ENCODE data around the gene CTTN.
"Not testable (repeated sequence)": the region's sequence is repeated elsewhere in the genome, so short reads cannot be mapped to it uniquely, and the experiment has no call there.

The CTTN gene

DNA sequence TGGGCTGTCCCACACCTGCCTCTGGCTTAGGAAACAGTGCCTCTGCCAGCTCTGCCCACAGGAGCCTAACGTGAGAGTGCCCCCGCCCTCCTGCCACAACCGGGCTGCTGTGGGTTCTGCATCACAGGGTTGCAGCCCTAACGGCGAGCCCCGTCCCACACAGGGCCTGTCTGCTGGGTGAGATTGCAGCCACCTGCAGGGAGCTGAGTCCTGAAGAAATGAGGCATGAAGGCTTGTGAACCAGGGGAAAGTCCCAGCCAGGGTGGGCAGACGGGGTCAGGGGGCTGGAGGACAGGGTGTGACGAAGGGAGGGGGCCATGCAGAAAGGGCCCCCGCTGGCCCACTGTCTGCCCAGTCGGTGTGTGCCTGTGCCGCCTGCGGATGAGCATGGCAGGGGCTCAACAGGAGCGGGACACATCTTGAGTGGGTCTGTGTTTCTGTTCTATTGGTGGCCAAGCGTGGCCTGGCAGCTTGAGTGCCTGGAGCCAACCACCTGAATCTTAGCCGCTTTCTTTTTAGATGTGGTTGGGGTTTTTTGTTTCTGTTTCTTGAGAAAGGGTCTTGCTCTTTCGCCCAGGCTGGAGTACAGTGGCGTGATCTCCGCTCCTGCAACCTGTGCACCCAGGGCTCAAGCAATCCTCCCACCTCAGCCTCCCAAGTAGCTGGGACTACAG, 38.9 kb downstream of the CTTN start:
- no peak overlapping the region for H3K4me3 ChIP-seq (ENCODE audit: low read depth, low read length)
- DNase-seq (ENCODE audit: low read depth), result no peak

GRCh38 chr11:70440206-70440605, 41.9 kb downstream of the CTTN start:
- no peak for DNase-seq (ENCODE audit: low read depth)
- no peak overlapping the region for H3K4me3 ChIP-seq (ENCODE audit: low read depth, low read length)

DNA sequence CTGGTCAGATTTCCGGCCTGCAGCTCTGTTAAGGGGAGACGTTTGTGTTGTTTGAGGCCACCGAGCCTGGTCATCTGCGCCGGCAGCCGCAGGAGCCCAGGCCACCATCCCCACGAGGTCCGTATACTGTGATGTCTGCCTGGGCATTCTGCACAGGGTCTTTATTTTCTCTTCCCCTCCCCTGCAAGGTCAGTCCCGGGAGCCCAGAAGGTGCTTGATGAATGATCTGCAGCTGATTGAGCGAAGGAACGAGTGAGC, 45.4 kb downstream of the CTTN start:
- no peak for DNase-seq (ENCODE audit: low read depth)
- H3K4me3 ChIP-seq (ENCODE audit: low read depth, low read length), result no peak overlapping the region

- H3K4me3 ChIP-seq (ENCODE audit: low read depth, low read length), result no peak overlapping the region
- no peak for DNase-seq (ENCODE audit: low read depth)
Measured at GRCh38 chr11:70445091-70445490, 46.8 kb downstream of the CTTN start.

DNA sequence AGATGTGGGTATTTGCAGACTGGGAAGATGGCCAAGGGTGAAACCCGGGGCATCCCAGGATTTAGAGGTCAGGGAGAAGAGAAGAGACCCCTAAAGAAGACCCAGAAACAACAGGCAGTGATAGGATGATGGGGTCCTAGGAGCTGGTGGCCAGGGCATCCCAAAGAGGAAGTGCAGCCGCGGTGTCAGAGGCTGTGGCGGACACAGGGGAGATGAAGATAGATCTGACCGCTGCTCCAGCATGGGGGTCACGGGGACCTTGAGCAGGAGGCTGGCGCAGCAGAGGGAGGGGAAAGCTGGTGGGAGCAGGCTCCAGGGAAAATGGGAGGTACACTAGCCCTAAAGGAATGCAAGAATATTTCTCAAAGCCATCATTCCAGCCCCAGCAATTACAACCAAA, 47.3 kb downstream of the CTTN start:
- DNase-seq (ENCODE audit: low read depth), result no peak
- no peak overlapping the region for H3K4me3 ChIP-seq (ENCODE audit: low read depth, low read length)

GRCh38 chr11:70448983-70449567, 50.7 kb downstream of the CTTN start:
- H3K4me3 ChIP-seq (ENCODE audit: low read depth, low read length), result no peak overlapping the region

GRCh38 chr11:70454197-70454767, 56.0 kb downstream of the CTTN start:
- DNase-seq (ENCODE audit: low read depth), result no peak
- no peak overlapping the region for H3K4me3 ChIP-seq (ENCODE audit: low read depth, low read length)

More at GRCh38 chr11:70448983-70449567, 50.7 kb downstream of the CTTN start:
- no peak for DNase-seq (ENCODE audit: low read depth)

GRCh38 chr11:70454811-70455210, 56.5 kb downstream of the CTTN start:
- DNase-seq (ENCODE audit: low read depth); H3K4me3 ChIP-seq (ENCODE audit: low read depth, low read length): not testable (repeated sequence)

DNA sequence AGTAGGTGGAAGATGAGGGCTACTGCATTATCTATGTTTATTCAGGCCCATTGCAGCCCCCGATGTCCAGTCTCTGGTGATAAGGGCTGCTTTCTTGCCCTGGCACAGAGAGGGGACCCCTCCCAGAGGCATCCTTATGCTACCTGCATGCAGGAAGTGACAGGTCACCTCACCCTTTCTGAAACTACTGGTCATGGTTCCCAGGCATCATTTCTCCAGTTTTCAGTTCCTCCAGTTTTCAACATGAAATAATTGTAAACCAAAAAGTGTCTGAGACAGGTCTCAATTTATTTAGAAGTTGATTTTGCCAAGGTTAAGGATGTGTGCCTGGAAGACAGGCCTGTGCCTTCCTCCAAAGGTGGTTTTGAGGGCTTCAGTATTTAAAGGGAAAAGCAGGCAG, 57.0 kb downstream of the CTTN start:
- no peak overlapping the region for H3K4me3 ChIP-seq (ENCODE audit: low read depth, low read length)
- DNase-seq (ENCODE audit: low read depth), result no peak

DNA sequence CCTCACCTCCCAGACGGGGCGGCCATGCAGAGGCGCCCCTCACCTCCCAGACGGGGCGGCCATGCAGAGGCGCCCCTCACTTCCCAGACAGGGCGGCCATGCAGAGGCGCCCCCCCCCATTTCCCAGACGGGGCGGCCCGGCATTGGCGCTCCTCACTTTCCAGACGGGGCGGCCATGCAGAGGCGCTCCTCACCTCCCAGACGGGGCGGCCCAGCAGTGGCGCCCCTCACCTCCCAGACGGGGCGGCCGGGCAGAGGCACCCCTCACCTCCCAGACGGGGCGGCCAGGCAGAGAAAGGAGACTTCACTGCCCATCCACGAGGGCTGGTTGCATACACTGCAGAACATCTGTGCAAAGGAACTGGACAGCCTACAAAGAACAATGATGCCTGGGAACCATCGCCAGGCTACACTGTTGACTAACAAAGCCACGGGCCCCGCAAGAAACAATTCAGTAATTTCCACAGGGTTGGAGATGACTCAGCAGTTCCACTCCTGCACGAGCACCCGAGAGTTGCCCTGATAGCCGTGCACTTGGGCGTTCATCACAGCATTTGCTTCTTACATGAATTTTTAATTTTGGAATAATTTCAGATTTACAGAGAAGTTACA, 58.7 kb downstream of the CTTN start:
- no peak for DNase-seq (ENCODE audit: low read depth)
- H3K4me3 ChIP-seq (ENCODE audit: low read depth, low read length), result no peak overlapping the region

DNA sequence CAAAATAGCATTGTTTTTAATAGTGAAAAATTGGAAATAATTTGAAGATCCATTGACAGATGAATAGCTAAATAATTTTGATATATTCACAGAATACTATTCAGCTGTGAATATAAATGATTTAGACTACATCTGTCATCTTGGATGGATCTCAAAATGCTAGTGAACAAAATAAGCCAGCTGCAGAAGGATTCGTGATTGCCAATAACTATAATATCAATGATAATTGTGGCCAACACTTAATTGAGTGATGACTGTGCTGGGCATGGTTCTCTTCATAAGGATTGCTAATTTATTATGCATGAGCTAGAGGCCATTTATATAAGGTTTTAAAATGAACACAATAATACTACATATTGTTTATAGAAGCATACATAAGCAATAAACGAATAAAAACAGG, 60.4 kb downstream of the CTTN start:
- DNase-seq (ENCODE audit: low read depth), result no peak
- H3K4me3 ChIP-seq (ENCODE audit: low read depth, low read length), result no peak overlapping the region

DNA sequence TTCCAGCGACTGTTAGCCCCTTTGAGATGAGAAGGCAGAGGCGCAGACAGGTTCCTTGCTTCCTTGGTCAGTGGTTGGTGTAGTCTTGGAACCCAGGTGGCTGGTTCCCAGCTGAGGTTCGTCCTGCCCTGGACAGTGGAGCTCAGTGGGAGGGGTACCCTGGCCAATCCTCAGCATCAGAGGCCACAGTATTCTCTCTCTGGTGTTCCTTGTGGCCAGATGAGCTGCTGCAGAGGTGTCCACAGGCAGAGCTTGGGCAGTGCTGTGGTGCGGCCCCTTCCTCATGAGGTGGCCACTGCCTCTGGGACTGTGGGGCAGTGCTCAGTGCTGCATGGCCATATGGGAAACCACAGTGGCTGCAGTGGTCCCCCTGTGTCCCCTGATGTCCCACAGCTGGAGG, 61.8 kb downstream of the CTTN start:
- H3K4me3 ChIP-seq (ENCODE audit: low read depth, low read length), result no peak overlapping the region
- no peak for DNase-seq (ENCODE audit: low read depth)

GRCh38 chr11:70460964-70461363, 62.6 kb downstream of the CTTN start:
- DNase-seq (ENCODE audit: low read depth), result no peak
- H3K4me3 ChIP-seq (ENCODE audit: low read depth, low read length), result no peak overlapping the region

DNA sequence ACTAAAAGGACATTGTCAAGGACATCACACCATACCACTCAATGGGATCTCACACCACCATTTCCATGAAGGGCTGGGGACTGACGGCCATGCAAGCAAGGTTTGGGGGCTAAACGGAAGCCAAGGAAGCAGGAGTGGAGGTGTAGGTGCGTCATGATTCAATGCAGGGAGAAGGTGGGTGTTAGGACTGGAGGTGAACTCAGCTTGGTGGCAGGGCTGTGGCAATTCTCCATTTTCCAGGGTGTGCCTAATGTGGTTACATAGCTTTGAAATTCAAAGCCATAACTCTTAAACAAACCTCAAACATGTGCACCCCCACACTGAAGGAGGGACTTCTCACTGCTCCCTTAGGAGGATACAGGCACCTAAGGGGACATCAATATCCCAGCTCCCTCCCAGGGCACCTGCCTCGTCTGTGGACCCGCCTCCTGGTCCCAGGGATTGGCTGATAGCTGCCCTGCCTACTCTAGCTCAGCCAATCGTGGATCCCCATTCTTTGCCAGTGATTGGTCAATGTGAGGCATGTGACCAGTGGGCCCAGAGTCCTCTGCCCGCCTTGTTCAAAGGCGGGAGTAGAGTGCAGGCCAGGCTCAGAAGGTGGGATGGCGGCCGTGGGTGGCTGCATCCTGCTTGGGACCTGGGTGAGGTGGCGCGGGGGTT, 64.6 kb downstream of the CTTN start:
- H3K4me3 ChIP-seq (ENCODE audit: low read depth, low read length), result no peak overlapping the region
- DNase-seq (ENCODE audit: low read depth), result no peak

DNA sequence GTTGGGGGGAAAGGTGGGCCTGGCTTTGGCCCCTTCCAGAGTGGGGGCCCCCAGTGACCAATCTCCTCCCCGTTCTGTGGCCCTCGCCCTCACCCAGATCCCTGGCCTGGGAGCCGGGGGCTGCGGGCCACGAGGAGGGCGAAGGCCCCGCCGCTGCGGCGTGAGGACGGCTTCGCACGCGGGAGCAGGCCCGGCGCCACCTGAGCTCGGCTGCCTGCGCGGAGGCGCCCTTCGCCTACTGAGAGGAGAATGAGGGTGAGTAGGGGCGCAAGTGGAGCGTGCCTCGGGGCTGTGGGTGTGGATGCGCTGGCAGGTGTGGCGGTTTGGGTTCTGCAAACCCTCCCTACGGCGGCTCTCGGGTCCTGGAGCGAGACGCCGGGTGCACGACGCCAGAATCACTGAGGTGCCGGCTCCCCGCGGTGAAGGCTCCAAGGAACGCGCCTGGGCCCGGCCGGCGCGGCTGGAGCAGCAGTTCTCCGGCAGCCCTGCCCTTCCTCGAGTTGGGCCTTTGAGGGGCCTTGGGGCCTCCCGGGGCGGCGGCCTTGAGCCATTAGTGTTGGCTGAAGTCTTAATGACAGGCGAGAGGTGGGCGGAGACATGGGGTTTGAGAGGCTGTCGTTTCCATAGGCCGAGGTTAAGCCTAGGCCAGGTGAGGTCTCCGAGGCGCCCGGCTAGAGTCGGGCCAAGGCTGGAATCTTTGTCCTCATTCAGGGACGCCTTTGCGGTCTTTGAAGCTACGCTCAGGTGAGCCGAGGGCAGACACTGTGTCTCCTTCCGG, 65.3 kb downstream of the CTTN start:
- no peak overlapping the region for H3K4me3 ChIP-seq (ENCODE audit: low read depth, low read length)
- no peak for DNase-seq (ENCODE audit: low read depth)

DNA sequence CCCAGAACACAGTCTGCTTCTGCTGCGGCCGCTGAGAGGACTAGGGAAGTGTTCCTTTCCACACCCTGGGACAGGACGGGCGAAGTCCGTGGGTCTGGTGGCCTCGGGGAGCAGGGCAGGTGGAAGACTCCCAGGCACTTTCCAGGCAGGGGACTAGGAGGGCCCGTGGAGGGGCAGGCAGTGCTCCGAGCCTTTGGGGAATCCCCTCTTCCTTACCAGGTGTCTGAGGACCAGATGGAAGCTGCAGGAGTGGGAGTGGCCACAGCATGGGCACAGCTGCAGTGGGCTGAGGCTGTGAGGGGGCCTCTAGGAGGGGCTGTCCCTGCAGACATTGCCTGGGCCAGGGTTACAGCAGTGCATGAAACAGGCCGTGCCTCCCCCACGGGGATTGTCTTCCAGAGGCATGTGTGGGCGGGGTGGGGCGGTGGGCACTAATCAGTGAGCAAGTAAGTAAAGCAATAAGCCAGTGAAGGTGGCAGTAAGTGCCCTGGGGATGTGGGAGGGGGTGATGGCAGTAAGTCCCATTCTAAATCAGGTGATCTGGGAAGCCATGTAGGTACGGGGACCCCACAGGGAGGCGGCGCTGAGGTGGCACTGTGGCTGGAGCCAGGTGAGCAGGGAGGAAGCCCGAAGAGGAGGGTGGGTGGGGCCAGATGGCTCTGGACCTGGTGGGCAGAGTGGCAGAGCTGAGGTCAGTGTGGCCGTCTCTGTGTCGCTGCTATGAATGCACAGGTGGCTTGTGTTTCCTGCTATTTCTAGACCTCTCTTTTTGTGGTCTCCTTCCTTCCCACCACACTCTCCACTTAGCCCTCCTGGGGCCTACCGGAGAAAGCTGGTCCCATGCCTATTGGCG, 66.4 kb downstream of the CTTN start:
- no peak for DNase-seq (ENCODE audit: low read depth)
- H3K4me3 ChIP-seq (ENCODE audit: low read depth, low read length), result no peak overlapping the region

DNA sequence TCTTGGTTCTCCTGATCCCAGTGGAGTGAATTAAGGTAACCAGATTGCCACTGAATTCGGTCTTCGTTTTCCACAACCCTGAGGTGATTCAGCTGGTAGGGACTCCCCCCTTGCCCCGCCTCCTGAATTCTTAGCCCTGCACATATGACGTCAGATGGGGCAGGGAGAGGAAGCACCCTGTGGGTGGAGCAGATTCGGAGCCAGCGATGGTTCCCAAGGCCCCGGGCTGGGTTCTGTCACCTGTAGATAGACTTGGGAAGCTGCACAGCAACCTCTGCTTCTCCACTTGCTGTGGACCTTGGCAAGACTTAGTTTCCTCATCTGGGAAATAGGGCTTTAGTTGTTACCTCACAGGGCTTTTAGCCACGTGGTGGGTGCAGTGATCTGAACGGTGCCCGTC, 67.8 kb downstream of the CTTN start:
- H3K4me3 ChIP-seq (ENCODE audit: low read depth, low read length), result no peak overlapping the region
- no peak for DNase-seq (ENCODE audit: low read depth)

DNA sequence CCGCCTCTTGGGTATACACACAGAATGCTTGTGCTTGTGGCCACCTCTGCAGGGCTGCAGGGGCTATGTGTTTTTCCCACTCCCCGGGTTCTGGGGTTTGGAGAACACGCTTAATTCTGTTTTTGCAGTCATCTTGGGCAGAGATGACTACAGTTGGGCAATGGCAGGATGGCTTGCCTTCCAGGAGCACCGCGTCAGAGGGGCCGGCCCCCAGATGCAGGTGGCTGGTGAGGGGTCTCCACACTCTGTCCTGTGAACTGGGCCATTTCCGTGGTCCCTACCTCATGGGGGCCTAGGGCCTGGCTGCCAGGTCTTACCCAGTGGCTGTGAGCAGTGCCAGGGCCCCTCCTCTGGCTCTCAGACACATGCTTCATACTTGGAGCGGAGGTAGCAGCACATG, 68.3 kb downstream of the CTTN start:
- no peak for DNase-seq (ENCODE audit: low read depth)
- no peak overlapping the region for H3K4me3 ChIP-seq (ENCODE audit: low read depth, low read length)
